ENCODE measurements around the gene CEP63.

DNA sequence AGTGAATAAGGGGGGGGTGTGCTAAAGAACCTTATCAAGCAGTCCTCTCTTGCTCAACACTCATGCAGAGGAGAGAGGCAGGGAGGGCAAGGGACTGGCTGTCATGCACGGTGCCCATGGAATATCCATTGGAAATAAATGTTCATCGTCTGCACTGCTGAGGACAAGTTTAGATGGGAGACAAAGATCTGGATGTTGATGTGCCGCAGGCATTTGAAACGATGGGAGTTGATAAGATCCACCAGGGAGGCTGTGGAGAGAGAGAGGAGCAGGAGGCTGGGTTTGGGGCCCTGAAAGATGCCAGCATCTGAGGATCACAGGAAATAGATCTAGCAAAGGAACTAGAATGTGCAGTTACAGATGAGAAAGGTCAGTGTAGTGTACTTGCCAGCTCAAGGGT, 76.2 kb downstream of the CEP63 start:
- TF ChIP-seq CREB1 (CRISPR knock-in tag; IDR thresholded peaks at IDR 0.05; ENCODE audit: low read depth) = no peak
- no peak for TF ChIP-seq ZNF331 (CRISPR knock-in tag; IDR thresholded peaks at IDR 0.05; ENCODE audit: low read depth)
- TF ChIP-seq, protein P1, sequence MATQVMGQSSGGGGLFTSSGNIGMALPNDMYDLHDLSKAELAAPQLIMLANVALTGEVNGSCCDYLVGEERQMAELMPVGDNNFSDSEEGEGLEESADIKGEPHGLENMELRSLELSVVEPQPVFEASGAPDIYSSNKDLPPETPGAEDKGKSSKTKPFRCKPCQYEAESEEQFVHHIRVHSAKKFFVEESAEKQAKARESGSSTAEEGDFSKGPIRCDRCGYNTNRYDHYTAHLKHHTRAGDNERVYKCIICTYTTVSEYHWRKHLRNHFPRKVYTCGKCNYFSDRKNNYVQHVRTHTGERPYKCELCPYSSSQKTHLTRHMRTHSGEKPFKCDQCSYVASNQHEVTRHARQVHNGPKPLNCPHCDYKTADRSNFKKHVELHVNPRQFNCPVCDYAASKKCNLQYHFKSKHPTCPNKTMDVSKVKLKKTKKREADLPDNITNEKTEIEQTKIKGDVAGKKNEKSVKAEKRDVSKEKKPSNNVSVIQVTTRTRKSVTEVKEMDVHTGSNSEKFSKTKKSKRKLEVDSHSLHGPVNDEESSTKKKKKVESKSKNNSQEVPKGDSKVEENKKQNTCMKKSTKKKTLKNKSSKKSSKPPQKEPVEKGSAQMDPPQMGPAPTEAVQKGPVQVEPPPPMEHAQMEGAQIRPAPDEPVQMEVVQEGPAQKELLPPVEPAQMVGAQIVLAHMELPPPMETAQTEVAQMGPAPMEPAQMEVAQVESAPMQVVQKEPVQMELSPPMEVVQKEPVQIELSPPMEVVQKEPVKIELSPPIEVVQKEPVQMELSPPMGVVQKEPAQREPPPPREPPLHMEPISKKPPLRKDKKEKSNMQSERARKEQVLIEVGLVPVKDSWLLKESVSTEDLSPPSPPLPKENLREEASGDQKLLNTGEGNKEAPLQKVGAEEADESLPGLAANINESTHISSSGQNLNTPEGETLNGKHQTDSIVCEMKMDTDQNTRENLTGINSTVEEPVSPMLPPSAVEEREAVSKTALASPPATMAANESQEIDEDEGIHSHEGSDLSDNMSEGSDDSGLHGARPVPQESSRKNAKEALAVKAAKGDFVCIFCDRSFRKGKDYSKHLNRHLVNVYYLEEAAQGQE (IDR thresholded peaks at IDR 0.05; ENCODE audit: unreplicated experiment) = no peak
- TF ChIP-seq EZH2 (IDR thresholded peaks at IDR 0.05; ENCODE audit: low read depth, unreplicated experiment) = no peak
